Rectal smooth muscle tissue (tissue), 1 donor: ENCODE results near the gene CCDC57.

Experiments used
- H3K27ac ChIP-seq: one replicate; pipeline ENCODE4 v1.7.0; 2013; ENCODE audit warnings: low read depth, low read length, inconsistent platforms
- H3K27me3 ChIP-seq: one replicate; pipeline ENCODE4 v1.7.0; 2013; ENCODE audit warnings: low read length; ENCODE audit not compliant: control insufficient read depth, insufficient read depth
- H3K36me3 ChIP-seq: one replicate; pipeline ENCODE4 v1.7.0; 2013; ENCODE audit warnings: low read length; ENCODE audit not compliant: control insufficient read depth, insufficient read depth
- H3K4me1 ChIP-seq: one replicate; pipeline ENCODE4 v1.7.0; 2013; ENCODE audit warnings: low read length; ENCODE audit not compliant: control insufficient read depth, insufficient read depth
- H3K4me3 ChIP-seq: one replicate; pipeline ENCODE4 v1.7.0; 2013; ENCODE audit warnings: low read length
- H3K9ac ChIP-seq: one replicate; pipeline ENCODE4 v1.7.0; 2013; ENCODE audit warnings: low read length

Gene CCDC57

GRCh38 chr17:82243648-82244412, 31.2 kb upstream of the CCDC57 start:
- Histone ChIP-seq H3K36me3 (peaks cover 39% of the 10 kb centered on the region), H3K4me1 (peaks cover 68% of the 10 kb centered on the region), H3K4me3 (no peak overlapping the region), H3K9ac (no peak overlapping the region), H3K27me3 (no peaks in the 10 kb centered on the region), H3K27ac (peak overlapping the region; percentile 45)

DNA sequence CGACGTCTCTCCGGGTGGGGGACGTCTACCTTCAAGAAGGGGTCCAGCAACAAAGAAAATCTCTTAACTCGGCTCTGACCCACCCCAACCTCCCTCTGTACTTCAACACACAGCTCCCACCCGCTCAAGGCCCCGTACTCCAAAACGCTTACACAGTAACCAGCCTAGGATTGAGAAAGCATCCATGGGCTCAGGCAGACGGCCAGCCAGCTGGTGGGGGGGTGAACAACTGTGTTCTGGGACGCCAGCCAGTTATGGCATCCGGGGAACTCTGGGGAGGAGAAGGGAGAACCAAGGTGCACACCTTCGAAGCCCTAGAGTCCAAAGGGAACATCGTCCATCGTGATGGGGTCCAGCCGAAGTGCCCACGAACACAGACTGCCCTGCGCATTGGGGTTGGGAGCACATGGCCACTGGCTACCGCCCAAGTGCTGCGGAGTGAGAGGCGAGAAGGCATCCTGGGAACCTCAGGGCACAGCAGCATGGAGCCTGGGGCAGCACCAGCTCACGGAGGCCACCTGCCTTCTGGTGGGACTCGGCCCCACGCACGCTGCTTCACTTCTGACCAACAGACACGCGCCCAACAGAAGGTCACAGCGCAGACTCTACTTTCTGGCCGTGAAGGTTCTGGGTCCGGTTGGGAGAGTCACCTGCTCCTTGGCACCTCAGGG, 30.5 kb upstream of the CCDC57 start:
- Histone ChIP-seq H3K27ac (peak overlapping the region; percentile 91), H3K9ac (no peak overlapping the region)

DNA sequence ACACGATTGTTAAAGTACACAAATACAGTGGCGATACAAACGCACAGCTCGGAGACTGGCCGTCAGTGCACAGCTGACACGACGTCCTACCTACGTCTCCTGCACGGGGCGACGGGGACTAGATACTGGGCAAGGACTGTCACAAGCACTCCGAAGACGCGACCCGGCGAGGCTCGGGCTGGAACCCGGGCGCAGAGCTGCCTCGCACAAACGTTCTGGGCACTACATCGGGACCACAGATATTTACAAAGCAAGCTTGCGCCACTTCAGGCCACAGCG, 30.0 kb upstream of the CCDC57 start:
- Histone ChIP-seq H3K27me3 (no peaks in the 10 kb centered on the region), H3K9ac (no peak overlapping the region), H3K4me1 (peaks cover 69% of the 10 kb centered on the region), H3K4me3 (no peak overlapping the region), H3K27ac (peak overlapping the region; percentile 91), H3K36me3 (peaks cover 31% of the 10 kb centered on the region)

More for the DNA sequence above, 30.5 kb upstream of the CCDC57 start:
- H3K4me3 ChIP-seq: no peak overlapping the region
- H3K36me3 ChIP-seq: peaks cover 32% of the 10 kb centered on the region
- H3K4me1 ChIP-seq: peaks cover 72% of the 10 kb centered on the region
- H3K27me3 ChIP-seq: no peaks in the 10 kb centered on the region

GRCh38 chr17:82241926-82242697, 29.5 kb upstream of the CCDC57 start:
- H3K27ac ChIP-seq: peak overlapping the region; percentile 91
- no peaks in the 10 kb centered on the region for H3K27me3 ChIP-seq
- peaks cover 34% of the 10 kb centered on the region for H3K36me3 ChIP-seq
- no peak overlapping the region for H3K4me3 ChIP-seq
- peaks cover 63% of the 10 kb centered on the region for H3K4me1 ChIP-seq
- no peak overlapping the region for H3K9ac ChIP-seq

- Histone ChIP-seq H3K4me1 (peaks cover 56% of the 10 kb centered on the region), H3K4me3 (no peak overlapping the region), H3K36me3 (peaks cover 34% of the 10 kb centered on the region)
Measured at GRCh38 chr17:82241183-82241925, 28.7 kb upstream of the CCDC57 start.

DNA sequence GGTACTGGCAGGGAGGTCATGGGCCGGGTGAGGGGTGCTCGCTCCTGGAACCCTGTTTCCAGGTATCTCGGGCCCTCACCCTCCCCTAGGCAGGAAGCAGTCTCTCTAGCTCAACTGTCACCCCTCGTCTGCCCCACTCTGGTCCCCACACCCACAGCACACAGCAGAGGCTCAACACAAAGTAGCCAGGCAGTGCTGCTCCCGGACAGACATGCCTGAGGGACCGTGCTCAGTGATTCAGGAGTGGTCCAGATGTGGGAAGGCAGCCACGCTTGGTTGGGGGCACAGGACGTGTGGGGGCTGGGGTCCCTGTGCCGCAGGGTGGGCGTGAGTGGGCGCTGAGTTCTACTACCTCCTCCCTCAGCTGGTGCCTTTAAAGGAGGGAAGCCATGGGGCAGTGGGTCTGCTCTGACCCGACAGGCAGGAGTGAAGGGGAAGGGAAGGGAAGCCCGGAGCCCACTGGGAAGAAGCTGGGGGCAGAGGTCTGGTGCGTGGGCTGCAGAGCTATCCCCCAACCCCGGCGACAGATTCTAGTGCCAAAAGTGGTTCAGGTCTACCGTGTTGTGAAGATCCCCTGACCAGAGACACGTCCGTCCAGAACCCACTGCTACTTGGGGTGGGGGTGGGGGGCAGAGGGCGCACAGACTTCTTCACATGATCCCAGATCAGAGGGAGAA, 28.0 kb upstream of the CCDC57 start:
- peak overlapping the region; percentile 91 for H3K27ac ChIP-seq
- H3K4me3 ChIP-seq: no peak overlapping the region
- no peak overlapping the region for H3K9ac ChIP-seq

More at GRCh38 chr17:82241183-82241925, 28.7 kb upstream of the CCDC57 start:
- no peaks in the 10 kb centered on the region for H3K27me3 ChIP-seq
- no peak overlapping the region for H3K9ac ChIP-seq
- H3K27ac ChIP-seq: peak overlapping the region; percentile 91

DNA sequence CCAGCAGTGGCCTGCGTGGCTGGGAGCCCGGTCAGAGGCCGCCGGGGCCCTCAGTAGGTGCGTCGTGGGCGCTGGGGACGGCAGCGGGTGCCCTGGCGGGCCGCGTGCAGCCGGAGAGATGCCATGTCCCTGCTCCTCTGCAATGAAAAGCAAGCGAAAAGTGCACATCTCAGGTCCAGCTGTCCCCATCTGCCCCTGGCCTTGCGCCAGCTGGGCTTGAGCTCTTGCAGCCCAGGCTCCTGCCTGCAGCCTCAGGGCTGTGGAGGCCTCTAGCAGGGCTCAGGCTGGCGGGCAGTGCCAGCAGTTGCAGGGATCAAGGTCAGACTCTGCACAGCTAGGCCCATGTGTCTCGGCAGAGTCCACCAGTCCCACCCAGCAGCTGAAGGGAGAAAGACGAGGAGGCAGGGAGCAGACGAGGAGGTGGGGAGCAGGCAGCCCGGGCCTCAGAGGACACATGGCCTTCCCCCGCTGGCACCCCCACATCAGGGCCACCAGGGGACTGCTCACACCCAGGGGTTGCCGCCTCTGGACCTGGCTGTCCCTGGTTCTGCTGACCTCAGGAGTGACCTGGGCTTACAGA, 27.4 kb upstream of the CCDC57 start:
- no peaks in the 10 kb centered on the region for H3K27me3 ChIP-seq
- no peak overlapping the region for H3K4me3 ChIP-seq
- H3K27ac ChIP-seq: peak overlapping the region; percentile 91
- no peak overlapping the region for H3K9ac ChIP-seq
- peaks cover 22% of the 10 kb centered on the region for H3K36me3 ChIP-seq
- H3K4me1 ChIP-seq: peaks cover 54% of the 10 kb centered on the region

More for the DNA sequence above, 28.0 kb upstream of the CCDC57 start:
- no peaks in the 10 kb centered on the region for H3K27me3 ChIP-seq
- peaks cover 55% of the 10 kb centered on the region for H3K4me1 ChIP-seq
- peaks cover 28% of the 10 kb centered on the region for H3K36me3 ChIP-seq

DNA sequence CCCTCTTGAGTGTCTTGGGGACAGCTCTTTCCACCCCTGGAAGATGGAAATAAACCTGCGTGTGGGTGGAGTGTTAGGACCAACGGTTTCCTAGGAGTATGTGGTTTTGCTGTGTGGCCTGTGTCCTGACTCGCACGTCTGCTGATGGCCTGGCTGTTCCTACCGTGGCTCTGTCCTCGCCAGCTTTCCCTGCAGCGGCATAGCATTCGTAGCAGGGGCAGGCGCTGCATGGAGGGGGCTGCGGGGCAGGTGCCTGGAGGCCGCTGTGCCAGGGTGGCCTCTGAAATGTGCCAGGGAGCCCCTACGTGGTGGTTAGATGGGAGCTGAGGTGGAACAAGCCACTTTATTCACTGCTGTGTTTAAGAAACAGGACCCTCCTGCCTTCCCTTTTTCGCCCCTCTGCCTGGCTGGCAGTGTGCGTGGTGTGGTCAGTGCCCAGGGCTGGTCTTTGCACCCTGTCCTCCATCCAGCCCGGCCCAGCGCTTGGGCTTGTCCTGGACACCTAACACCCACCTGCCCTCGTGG, 26.8 kb upstream of the CCDC57 start:
- H3K27ac ChIP-seq: peak overlapping the region; percentile 44
- H3K27me3 ChIP-seq: no peaks in the 10 kb centered on the region
- H3K9ac ChIP-seq: no peak overlapping the region
- peaks cover 17% of the 10 kb centered on the region for H3K36me3 ChIP-seq
- no peak overlapping the region for H3K4me3 ChIP-seq
- H3K4me1 ChIP-seq: peaks cover 54% of the 10 kb centered on the region

- no peaks in the 10 kb centered on the region for H3K27me3 ChIP-seq
- peak overlapping the region; percentile 16 for H3K9ac ChIP-seq
- peak overlapping the region; percentile 81 for H3K27ac ChIP-seq
Measured at GRCh38 chr17:82238472-82239201, 26.0 kb upstream of the CCDC57 start.

DNA sequence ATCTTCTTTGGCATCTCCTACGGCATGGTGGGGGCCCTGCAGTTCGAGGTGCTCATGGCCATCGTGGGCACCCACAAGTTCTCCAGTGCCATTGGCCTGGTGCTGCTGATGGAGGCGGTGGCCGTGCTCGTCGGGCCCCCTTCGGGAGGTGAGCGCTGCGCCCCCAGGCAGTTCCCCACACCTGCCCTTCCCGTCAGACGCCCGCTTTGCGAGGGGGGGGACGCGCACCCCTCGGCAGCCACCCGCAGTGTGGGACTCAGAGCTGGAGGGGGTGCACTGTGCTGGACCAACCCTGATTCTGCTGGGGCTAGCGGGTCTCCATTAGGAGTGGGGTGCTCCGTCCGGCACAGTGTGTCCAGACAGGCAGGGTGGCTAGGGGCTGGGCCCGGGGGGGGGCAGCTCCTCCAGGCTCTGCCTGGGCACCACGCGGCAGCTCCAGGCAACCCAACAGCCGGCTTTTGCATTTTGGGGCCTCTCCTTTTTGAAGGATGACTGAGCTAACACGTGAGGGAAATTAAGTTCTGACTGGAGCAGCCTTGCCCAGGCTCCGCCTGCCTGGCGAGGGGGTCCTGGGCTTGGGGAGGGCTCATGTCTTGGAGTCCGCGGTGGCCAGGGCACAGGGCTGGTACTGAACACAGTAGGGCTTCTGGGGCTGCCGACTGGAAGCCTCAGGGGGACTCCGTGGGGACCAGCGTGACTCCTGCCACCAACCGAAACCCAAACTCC, 25.3 kb upstream of the CCDC57 start:
- Histone ChIP-seq H3K4me1 (peaks cover 49% of the 10 kb centered on the region), H3K27ac (peak overlapping the region; percentile 81), H3K9ac (peak overlapping the region; percentile 16), H3K4me3 (peak overlapping the region; percentile 25), H3K36me3 (peaks cover 3% of the 10 kb centered on the region), H3K27me3 (no peaks in the 10 kb centered on the region)

More at GRCh38 chr17:82238472-82239201, 26.0 kb upstream of the CCDC57 start:
- peak overlapping the region; percentile 25 for H3K4me3 ChIP-seq
- H3K4me1 ChIP-seq: peaks cover 54% of the 10 kb centered on the region
- H3K36me3 ChIP-seq: peaks cover 9% of the 10 kb centered on the region
